Ecto neural progenitor cell (in vitro differentiated cells): ENCODE results near the gene LRRK1.

Experiments
- DNase-seq: peaks from one replicate; pipeline ENCODE4 v3.0.0-alpha.2; 2018; ENCODE audit warnings: low spot score

The LRRK1 gene

GRCh38 chr15:101043011-101043410 is 123.9 kb downstream of the LRRK1 start:
- peak; percentile 16 for DNase-seq

- DNase-seq, result peak; percentile 39
These were observed 124.9 kb downstream of the LRRK1 start for GRCh38 chr15:101043911-101044624.

GRCh38 chr15:101044625-101045235 is 125.6 kb downstream of the LRRK1 start:
- peak; percentile 36 for DNase-seq

- DNase-seq, result no peak
These were observed 126.1 kb downstream of the LRRK1 start for GRCh38 chr15:101045236-101045646.

- DNase-seq, result peak; percentile 24
These were observed 126.9 kb downstream of the LRRK1 start for GRCh38 chr15:101045835-101046691.

GRCh38 chr15:101046826-101047225 is 127.7 kb downstream of the LRRK1 start:
- DNase-seq, result no peak

- DNase-seq, result peak; percentile 62
These were observed 128.2 kb downstream of the LRRK1 start for GRCh38 chr15:101047301-101047781.

- DNase-seq, result peak; percentile 35
These were observed 129.0 kb downstream of the LRRK1 start for GRCh38 chr15:101048176-101048575.

GRCh38 chr15:101048581-101049030 is 129.4 kb downstream of the LRRK1 start:
- DNase-seq, result peak; percentile 61

- DNase-seq, result peak; percentile 44
These were observed 130.1 kb downstream of the LRRK1 start for GRCh38 chr15:101049282-101049681.

GRCh38 chr15:101049856-101050622 is 130.9 kb downstream of the LRRK1 start:
- DNase-seq, result peak; percentile 43

- peak; percentile 41 for DNase-seq
These were observed 131.6 kb downstream of the LRRK1 start for GRCh38 chr15:101050623-101051290.

- DNase-seq, result peak; percentile 40
These were observed 132.3 kb downstream of the LRRK1 start for GRCh38 chr15:101051291-101052030.

GRCh38 chr15:101052031-101052620 is 133.0 kb downstream of the LRRK1 start:
- no peak for DNase-seq

- peak; percentile 37 for DNase-seq
These were observed 133.5 kb downstream of the LRRK1 start for GRCh38 chr15:101052681-101053121.

- peak; percentile 43 for DNase-seq
These were observed 134.1 kb downstream of the LRRK1 start for GRCh38 chr15:101053261-101053660.

- peak; percentile 38 for DNase-seq
These were observed 135.0 kb downstream of the LRRK1 start for GRCh38 chr15:101054116-101054515.

GRCh38 chr15:101054991-101055390 is 135.8 kb downstream of the LRRK1 start:
- peak; percentile 34 for DNase-seq

- DNase-seq, result no peak
These were observed 136.3 kb downstream of the LRRK1 start for GRCh38 chr15:101055411-101055810.
